ENCODE measurements around the gene DPYSL5.

GRCh38 chr2:26880161-26880560 is 32.2 kb downstream of the DPYSL5 start:
- TF ChIP-seq SIN3A (IDR thresholded peaks at IDR 0.05; ENCODE audit: low read depth, low read length) (no peak), EZH2 (IDR thresholded peaks at IDR 0.05; ENCODE audit: borderline replicate concordance, control insufficient read depth, low read depth, low read length) (no peak)

Measured in GM12878 (cell line).